A673 (cell line): ENCODE measurements around the gene DNM2. TPM values are rescaled to one million over a fixed set of nuclear protein-coding genes. Genes with fewer than 3 reads are reported as not detected.
"Not testable (repeated sequence)": the region's sequence is repeated elsewhere in the genome, so short reads cannot be mapped to it uniquely, and the experiment has no call there.

Source experiments
- BruUV-seq: library from RNA; stranded (reverse); fragments of 400-500 nt; replicated peaks from 2 replicates; lab custom pipeline; 2021; lab: Mats Ljungman, UMichigan
- CTCF ChIA-PET: fragments of 300-600 bp; sonication (Branson Sonifier 250); formaldehyde crosslinking; loops from one replicate; lab custom pipeline; 2022; ENCODE audit warnings: antibody characterized with exemption; lab: Charles Lee
- POLR2A ChIA-PET: fragments of 300-600 bp; sonication (Branson Sonifier 250); formaldehyde crosslinking; loops from one replicate; lab custom pipeline; 2022; ENCODE audit warnings: antibody characterized with exemption; ENCODE audit not compliant: low non-redundant PET; lab: Charles Lee
- DNase-seq: peaks from one replicate; pipeline ENCODE4 v3.0.0-alpha.2; 2015; ENCODE audit warnings: low spot score
- H3K27ac ChIP-seq: fragments of 200-600 bp; sonication (generic); 2 replicates; pipeline ENCODE4 v1.5.1; 2016; ENCODE audit warnings: mixed run types, low read depth, mild to moderate bottlenecking, mixed read lengths, antibody characterized with exemption, low read length; ENCODE audit not compliant: poor library complexity, severe bottlenecking
- H3K27me3 ChIP-seq: fragments of 200-600 bp; sonication (generic); replicated peaks from 2 replicates; pipeline ENCODE4 v1.6.1; 2017; ENCODE audit warnings: mixed run types, low read depth, mild to moderate bottlenecking, mixed read lengths, antibody characterized with exemption, low read length; ENCODE audit not compliant: insufficient read depth, poor library complexity
- H3K36me3 ChIP-seq: fragments of 200-600 bp; sonication (generic); 2 replicates; pipeline ENCODE4 v1.6.1; 2016; ENCODE audit warnings: mixed run types, mild to moderate bottlenecking, mixed read lengths, antibody characterized with exemption, low read length; ENCODE audit not compliant: insufficient read depth, poor library complexity, severe bottlenecking
- H3K4me1 ChIP-seq: fragments of 200-600 bp; sonication (generic); 2 replicates; pipeline ENCODE4 v1.6.1; 2017; ENCODE audit warnings: mixed run types, mild to moderate bottlenecking, mixed read lengths, antibody characterized with exemption, low read length; ENCODE audit not compliant: insufficient read depth, poor library complexity, severe bottlenecking
- H3K4me3 ChIP-seq: fragments of 200-600 bp; sonication (generic); 2 replicates; pipeline ENCODE4 v1.5.1; 2016; ENCODE audit warnings: low read depth, mixed run types, mild to moderate bottlenecking, mixed read lengths, low read length; ENCODE audit not compliant: poor library complexity, severe bottlenecking
- H3K9me3 ChIP-seq: fragments of 200-600 bp; sonication (generic); 2 replicates; pipeline ENCODE4 v1.6.1; 2016; ENCODE audit warnings: mixed run types, low read depth, mild to moderate bottlenecking, mixed read lengths, antibody characterized with exemption, low read length; ENCODE audit not compliant: poor library complexity, severe bottlenecking
- EZH2 ChIP-seq: fragments of 200-600 bp; sonication (generic); IDR thresholded peaks from 2 replicates; pipeline ENCODE4 v1.6.1; 2017; ENCODE audit warnings: borderline replicate concordance, low read depth, mild to moderate bottlenecking, mixed read lengths, antibody characterized with exemption, low read length; ENCODE audit not compliant: poor library complexity, severe bottlenecking
- intact Hi-C: fragments of 100-400 bp; cut with micrococcal nuclease; formaldehyde crosslinking; loops from one replicate; pipeline ENCODE4 v1.10.0; 2022; ENCODE audit not compliant: unreplicated experiment
- total RNA-seq: library from RNA; stranded (reverse); gene quantifications from 2 replicates; pipeline ENCODE4 v1.2.3, GENCODE V29; 2021
- TF ChIP-seq, protein P1 (sequence below): fragments of 300-800, 200-600 bp; sonication (generic); conservative IDR thresholded peaks from 2 replicates; pipeline ENCODE4 v1.5.1; 2017; ENCODE audit warnings: low read depth, mild to moderate bottlenecking, antibody characterized with exemption, low read length, moderate library complexity, mixed read lengths

DNM2 gene
- total RNA-seq, 1 experiment from 2014 or later = 143 TPM

DNA sequence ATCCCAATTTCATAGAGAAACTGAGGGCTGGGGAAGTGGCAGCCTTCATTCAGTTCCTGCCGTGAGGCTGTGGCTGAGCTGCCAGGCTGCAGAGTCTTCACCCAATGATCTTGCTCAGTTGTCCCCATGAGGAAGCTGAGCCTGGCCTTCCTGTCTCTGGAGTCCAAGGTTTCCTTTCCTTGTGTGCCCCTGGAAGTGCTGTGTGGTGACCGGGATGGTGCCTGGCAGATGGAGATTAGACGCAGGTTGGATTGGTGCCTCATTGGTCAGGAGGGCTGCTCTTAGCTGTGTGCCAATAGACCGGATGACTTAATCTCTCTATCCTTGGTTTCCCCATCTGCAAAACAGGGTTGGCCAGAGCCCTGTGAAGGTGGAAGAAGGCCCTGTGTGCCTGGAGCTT, 24.6 kb downstream of the DNM2 start:
- CTCF ChIA-PET = no interaction called here
- Histone ChIP-seq H3K4me1 (no peaks in the 10 kb centered on the region), H3K27me3 (no peaks in the 10 kb centered on the region), H3K4me3 (no peak overlapping the region), H3K9me3 (peaks cover 5% of the 10 kb centered on the region), H3K36me3 (no peaks in the 10 kb centered on the region), H3K27ac (peak overlapping the region; percentile 2)
- no peak for DNase-seq
- no TSS peak for BruUV-seq
- no peak for TF ChIP-seq EZH2
- TF ChIP-seq, protein P1, sequence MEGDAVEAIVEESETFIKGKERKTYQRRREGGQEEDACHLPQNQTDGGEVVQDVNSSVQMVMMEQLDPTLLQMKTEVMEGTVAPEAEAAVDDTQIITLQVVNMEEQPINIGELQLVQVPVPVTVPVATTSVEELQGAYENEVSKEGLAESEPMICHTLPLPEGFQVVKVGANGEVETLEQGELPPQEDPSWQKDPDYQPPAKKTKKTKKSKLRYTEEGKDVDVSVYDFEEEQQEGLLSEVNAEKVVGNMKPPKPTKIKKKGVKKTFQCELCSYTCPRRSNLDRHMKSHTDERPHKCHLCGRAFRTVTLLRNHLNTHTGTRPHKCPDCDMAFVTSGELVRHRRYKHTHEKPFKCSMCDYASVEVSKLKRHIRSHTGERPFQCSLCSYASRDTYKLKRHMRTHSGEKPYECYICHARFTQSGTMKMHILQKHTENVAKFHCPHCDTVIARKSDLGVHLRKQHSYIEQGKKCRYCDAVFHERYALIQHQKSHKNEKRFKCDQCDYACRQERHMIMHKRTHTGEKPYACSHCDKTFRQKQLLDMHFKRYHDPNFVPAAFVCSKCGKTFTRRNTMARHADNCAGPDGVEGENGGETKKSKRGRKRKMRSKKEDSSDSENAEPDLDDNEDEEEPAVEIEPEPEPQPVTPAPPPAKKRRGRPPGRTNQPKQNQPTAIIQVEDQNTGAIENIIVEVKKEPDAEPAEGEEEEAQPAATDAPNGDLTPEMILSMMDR = no peak
- POLR2A ChIA-PET = no interaction called here
- intact Hi-C loops = no loop called here

GRCh38 chr19:10744253-10744798, 26.4 kb downstream of the DNM2 start:
- POLR2A ChIA-PET = no interaction called here
- intact Hi-C loops = no loop called here
- no TSS peak for BruUV-seq

GRCh38 chr19:10744801-10745293, 27.0 kb downstream of the DNM2 start:
- BruUV-seq = no TSS peak
- H3K27me3 ChIP-seq = no peaks in the 10 kb centered on the region
- TF ChIP-seq, protein P1 = no peak
- TF ChIP-seq EZH2 = no peak
- no peak overlapping the region for H3K27ac ChIP-seq
- POLR2A ChIA-PET = no interaction called here
- intact Hi-C loops = no loop called here
- peaks cover 3% of the 10 kb centered on the region for H3K9me3 ChIP-seq
- peaks cover 4% of the 10 kb centered on the region for H3K4me1 ChIP-seq
- CTCF ChIA-PET = no interaction called here
- no peaks in the 10 kb centered on the region for H3K36me3 ChIP-seq
- H3K4me3 ChIP-seq = no peak overlapping the region
- no peak for DNase-seq

More at GRCh38 chr19:10744253-10744798, 26.4 kb downstream of the DNM2 start:
- peaks cover 5% of the 10 kb centered on the region for H3K9me3 ChIP-seq
- no peaks in the 10 kb centered on the region for H3K27me3 ChIP-seq
- CTCF ChIA-PET = no interaction called here
- no peak overlapping the region for H3K27ac ChIP-seq
- TF ChIP-seq, protein P1 = no peak
- no peak for TF ChIP-seq EZH2
- H3K36me3 ChIP-seq = no peaks in the 10 kb centered on the region
- no peak overlapping the region for H3K4me3 ChIP-seq
- no peak for DNase-seq
- peaks cover 4% of the 10 kb centered on the region for H3K4me1 ChIP-seq

- intact Hi-C loops, H3K4me1 ChIP-seq, H3K27me3 ChIP-seq, CTCF ChIA-PET, H3K36me3 ChIP-seq, DNase-seq, BruUV-seq, H3K9me3 ChIP-seq, H3K4me3 ChIP-seq, H3K27ac ChIP-seq: not testable (repeated sequence)
- POLR2A ChIA-PET = interaction anchor here (0.6 kb wide), 1 partner anchor 23 kb away, joined by 22 read pairs; no protein-coding TSS in a partner anchor
These were observed 28.6 kb downstream of the DNM2 start for GRCh38 chr19:10746437-10746836.
